Endothelial cell of umbilical vein (primary cell): ENCODE measurements around the gene CTIF. TPM values are rescaled to one million over a fixed set of nuclear protein-coding genes. Genes with fewer than 3 reads are reported as not detected.

Source experiments
- BruUV-seq: library from RNA; stranded (reverse); fragments of 400-500 nt; replicated peaks from 2 replicates; lab custom pipeline; 2021; lab: Mats Ljungman, UMichigan
- CTCF ChIA-PET: fragments of 300-600, 350-600 bp; sonication (Branson Sonifier 250); formaldehyde crosslinking; loops from one replicate; lab custom pipeline; 2021; ENCODE audit warnings: antibody characterized with exemption, inconsistent platforms; lab: Charles Lee
- POLR2A ChIA-PET: fragments of 300-600, 350-600 bp; sonication (Branson Sonifier 250); formaldehyde crosslinking; loops from one replicate; lab custom pipeline; 2021; ENCODE audit warnings: antibody characterized with exemption, inconsistent platforms; lab: Charles Lee
- DNase-seq: peaks from one replicate; pipeline ENCODE4 v3.0.0-alpha.2; 2011; ENCODE audit warnings: low read depth, low spot score
- FAIRE-seq: peaks from 2 replicates; lab custom pipeline; 2011; peaks lifted over from hg19 to GRCh38; lab: Jason Lieb, UNC
- H2AFZ ChIP-seq: 2 replicates; pipeline ENCODE4 v1.6.0; 2012; ENCODE audit warnings: low read depth, low read length, control low read depth, inconsistent platforms
- H3K27ac ChIP-seq: 2 replicates; pipeline ENCODE4 v1.5.1; 2011; ENCODE audit warnings: low read depth, mild to moderate bottlenecking, control low read depth, low read length, moderate library complexity; ENCODE audit not compliant: insufficient read depth
- H3K27me3 ChIP-seq, 2 experiments: 2 replicates each; pipeline versions ENCODE4 v1.6.0 to v1.6.1; 2011; ENCODE audit warnings: low read length in 2 of 2, mixed read lengths in 1 of 2; ENCODE audit not compliant: control insufficient read depth in 2 of 2, insufficient read depth in 2 of 2
- H3K36me3 ChIP-seq, 2 experiments: 2 replicates in 1 of 2; 3 replicates in 1 of 2; pipeline ENCODE4 v1.5.1; 2011; ENCODE audit warnings: low read length in 2 of 2, mild to moderate bottlenecking in 1 of 2, moderate library complexity in 1 of 2; ENCODE audit not compliant: control insufficient read depth in 2 of 2, insufficient read depth in 2 of 2; ENCODE audit errors: extremely low read depth in 1 of 2
- H3K4me1 ChIP-seq: 3 replicates; pipeline ENCODE4 v1.5.1; 2011; ENCODE audit warnings: mild to moderate bottlenecking, low read length; ENCODE audit not compliant: control insufficient read depth, insufficient read depth; ENCODE audit errors: extremely low read depth
- H3K4me2 ChIP-seq: 2 replicates; pipeline ENCODE4 v1.6.1; 2011; ENCODE audit warnings: low read length, control low read depth, mixed read lengths; ENCODE audit not compliant: insufficient read depth
- H3K4me3 ChIP-seq, 3 experiments: fragments of 200-600 bp in 1 of 3; sonication (generic), shearing (Covaris generic) in 1 of 3; replicated peaks in 1 of 3; 2 replicates each; pipeline ENCODE4 v1.5.1; 2011 to 2016; ENCODE audit warnings: control low read depth in 3 of 3, low read length in 3 of 3, mild to moderate bottlenecking in 2 of 3, inconsistent platforms in 1 of 3, low read depth in 1 of 3, moderate library complexity in 1 of 3; ENCODE audit not compliant: insufficient read depth in 1 of 3
- H3K79me2 ChIP-seq: 2 replicates; pipeline ENCODE4 v1.6.0; 2012; ENCODE audit warnings: low read length, inconsistent platforms; ENCODE audit not compliant: control insufficient read depth, insufficient read depth
- H3K9ac ChIP-seq: replicated peaks from 2 replicates; pipeline ENCODE3; 2011; ENCODE audit warnings: low read length, control low read depth; ENCODE audit not compliant: insufficient read depth; ENCODE audit errors: extremely low read depth
- H3K9me1 ChIP-seq: replicated peaks from 3 replicates; pipeline ENCODE4 v1.6.0; 2011; ENCODE audit warnings: mild to moderate bottlenecking, low read length; ENCODE audit not compliant: control insufficient read depth, insufficient read depth; ENCODE audit errors: extremely low read depth
- H3K9me3 ChIP-seq: replicated peaks from 2 replicates; pipeline ENCODE4 v1.5.1; 2012; ENCODE audit warnings: low read length, inconsistent platforms; ENCODE audit not compliant: control insufficient read depth, insufficient read depth
- H4K20me1 ChIP-seq: replicated peaks from 2 replicates; pipeline ENCODE3; 2011; ENCODE audit warnings: mild to moderate bottlenecking, low read length; ENCODE audit not compliant: control insufficient read depth, insufficient read depth; ENCODE audit errors: extremely low read depth
- CTCF ChIP-seq, 2 donors: IDR thresholded peaks; 1 replicate in 1 of 2; 2 replicates in 1 of 2; pipeline ENCODE4 v1.5.1; 2011; ENCODE audit warnings: low read length in 2 of 2, mild to moderate bottlenecking in 2 of 2, moderate library complexity in 2 of 2, control low read depth in 1 of 2, inconsistent platforms in 1 of 2, low read depth in 1 of 2; ENCODE audit not compliant: insufficient read depth in 1 of 2; ENCODE audit errors: extremely low read depth in 1 of 2
- EZH2 ChIP-seq: IDR thresholded peaks from 2 replicates; pipeline ENCODE4 v1.6.1; 2012; ENCODE audit warnings: borderline replicate concordance, low read depth, mild to moderate bottlenecking, moderate library complexity, low read length, inconsistent platforms; ENCODE audit not compliant: severe bottlenecking
- FOS ChIP-seq: IDR thresholded peaks from 2 replicates; pipeline ENCODE4 v1.6.1; 2011; ENCODE audit warnings: mild to moderate bottlenecking, low read length, moderate library complexity, borderline replicate concordance; ENCODE audit not compliant: insufficient read depth
- MYC ChIP-seq: IDR thresholded peaks from one replicate; pipeline ENCODE4 v1.6.1; 2011; ENCODE audit warnings: mild to moderate bottlenecking, low read depth, low read length
- POLR2A ChIP-seq: IDR thresholded peaks from 2 replicates; pipeline ENCODE4 v1.6.1; 2012; ENCODE audit warnings: low read depth, mild to moderate bottlenecking, control low read depth, low read length
- POLR2AphosphoS5 ChIP-seq: IDR thresholded peaks from 2 replicates; pipeline ENCODE4 v1.6.1; 2012; ENCODE audit warnings: low read depth, mild to moderate bottlenecking, control low read depth, low read length, moderate library complexity; ENCODE audit not compliant: insufficient read depth
- dilution Hi-C: fragments of 300-500 bp; cut with MboI; formaldehyde crosslinking; loops from one replicate; pipeline ENCODE4 v1.15.0; 2019; ENCODE audit warnings: low sequenced_read_pairs; ENCODE audit not compliant: extremely low pct_ligation_motif_present
- intact Hi-C: fragments of 100-400 bp; cut with micrococcal nuclease; formaldehyde crosslinking; loops from one replicate; pipeline ENCODE4 v1.10.0; 2022
- polyA plus RNA-seq, 4 experiments: library from polyadenylated mRNA; depleted of rRNA in 3 of 4; stranded (reverse) in 3 of 4; unstranded in 1 of 4; fragments of >200 nt; gene quantifications; 2 replicates each; pipeline versions ENCODE4 v1.2.1 to v1.2.3, GENCODE V29; 2011 to 2012; ENCODE audit warnings: missing spikeins in 1 of 4
- total RNA-seq: library from RNA; stranded (reverse); gene quantifications from 2 replicates; pipeline ENCODE4 v1.2.3, GENCODE V29; 2021

The CTIF gene
- total and polyA plus RNA-seq, 2 donors (not counting 3 experiments of a cell fraction or from before 2014, with no cell fraction given): 20.9 to 57.7 TPM

- H3K9ac ChIP-seq: no peak overlapping the region
- H3K4me1 ChIP-seq: peaks cover 10% of the 10 kb centered on the region
- H3K79me2 ChIP-seq: no peaks in the 10 kb centered on the region
- no peaks in the 10 kb centered on the region for H3K27me3 ChIP-seq
- H3K36me3 ChIP-seq: no peaks in the 10 kb centered on the region
- no peaks in the 10 kb centered on the region for H4K20me1 ChIP-seq
- no peaks in the 10 kb centered on the region for H3K9me3 ChIP-seq
- no peak overlapping the region for H2AFZ ChIP-seq
- no TSS peak for BruUV-seq
- CTCF ChIA-PET: no interaction called here
- H3K4me3 ChIP-seq: no peak overlapping the region
- DNase-seq (no peak), FAIRE-seq (no peak)
- no peaks in the 10 kb centered on the region for H3K9me1 ChIP-seq
- intact Hi-C loops (loop anchor here (2.0 kb wide), 2 partner anchors 23 to 79 kb away; partner anchors contain the start of gene SMAD7), dilution Hi-C loops (no loop called here)
- no peak overlapping the region for H3K4me2 ChIP-seq
- POLR2A ChIA-PET: no interaction called here
- H3K27ac ChIP-seq: no peak overlapping the region
- TF ChIP-seq EZH2: no peak
- no peak for TF ChIP-seq MYC
- no peak for TF ChIP-seq CTCF (IDR thresholded peaks at IDR 0.05; ENCODE audit: extremely low read depth in 1 of 2, insufficient read depth in 1 of 2, low read depth in 1 of 2, low read length in 2 of 2)
- no peak for TF ChIP-seq POLR2A
- TF ChIP-seq POLR2AphosphoS5: no peak
- TF ChIP-seq FOS: no peak
These were observed 332.7 kb downstream of the CTIF start for GRCh38 chr18:48871391-48872166.
